Testis (tissue), 2 donors: ENCODE data around the gene TEX48.

ENCODE experiments used
- CTCF ChIP-seq, 3 experiments: fragments of 450-650 bp in 2 of 3; fragments of 200-600 bp in 1 of 3; sonication (generic) in 1 of 3; IDR thresholded peaks; one replicate each; pipeline ENCODE4 v1.5.1; 2016 to 2019; ENCODE audit warnings: antibody characterized with exemption in 3 of 3, mild to moderate bottlenecking in 2 of 3, moderate library complexity in 1 of 3
- POLR2A ChIP-seq: fragments of 450-650 bp; IDR thresholded peaks from one replicate; pipeline ENCODE4 v1.6.1; 2017; ENCODE audit warnings: antibody characterized with exemption, mild to moderate bottlenecking, moderate library complexity

- TF ChIP-seq CTCF (IDR thresholded peaks at IDR 0.05), result no peak
- no peak for TF ChIP-seq POLR2A
Observed at GRCh38 chr9:114671605-114672004, 10.4 kb downstream of the TEX48 start.
